ENCODE measurements around the gene SULF2.

DNA sequence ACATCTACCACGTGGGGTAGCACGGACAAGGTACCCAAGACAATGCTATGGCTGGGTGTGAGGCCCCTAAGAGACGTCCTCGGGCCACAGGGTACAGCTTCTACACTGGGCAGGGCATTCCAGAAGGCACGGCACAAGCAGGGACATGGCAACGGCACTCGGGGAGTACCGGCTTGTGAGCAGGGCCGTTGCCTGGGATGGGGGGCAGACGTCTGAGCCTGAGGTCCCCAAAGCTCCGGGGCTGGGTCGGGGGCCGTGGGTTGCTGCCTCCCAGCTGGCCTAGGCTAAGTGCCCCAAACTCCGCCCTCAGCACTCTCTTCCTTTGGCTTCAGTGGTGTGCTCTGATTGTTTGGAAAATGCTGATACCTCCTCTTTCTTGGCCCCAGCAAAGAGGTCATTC is 110.6 kb downstream of the SULF2 start:
- no peak for TF ChIP-seq CTCF (conservative IDR thresholded peaks at IDR 0.05)
- TF ChIP-seq EZH2 (IDR thresholded peaks at IDR 0.05; ENCODE audit: low read depth), result no peak

Data from PC-9 (cell line).